ENCODE results near the gene VAPA. TPM values are rescaled to one million over a fixed set of nuclear protein-coding genes. Genes with fewer than 3 reads are reported as not detected.
A peak's percentile ranks its signal among the peaks of the same experiment; 100 is the strongest.

The VAPA gene
- total RNA-seq: 163 TPM
- polyA plus RNA-seq: 100 to 1,000 TPM; 253 to 286 (median 269) TPM

DNA sequence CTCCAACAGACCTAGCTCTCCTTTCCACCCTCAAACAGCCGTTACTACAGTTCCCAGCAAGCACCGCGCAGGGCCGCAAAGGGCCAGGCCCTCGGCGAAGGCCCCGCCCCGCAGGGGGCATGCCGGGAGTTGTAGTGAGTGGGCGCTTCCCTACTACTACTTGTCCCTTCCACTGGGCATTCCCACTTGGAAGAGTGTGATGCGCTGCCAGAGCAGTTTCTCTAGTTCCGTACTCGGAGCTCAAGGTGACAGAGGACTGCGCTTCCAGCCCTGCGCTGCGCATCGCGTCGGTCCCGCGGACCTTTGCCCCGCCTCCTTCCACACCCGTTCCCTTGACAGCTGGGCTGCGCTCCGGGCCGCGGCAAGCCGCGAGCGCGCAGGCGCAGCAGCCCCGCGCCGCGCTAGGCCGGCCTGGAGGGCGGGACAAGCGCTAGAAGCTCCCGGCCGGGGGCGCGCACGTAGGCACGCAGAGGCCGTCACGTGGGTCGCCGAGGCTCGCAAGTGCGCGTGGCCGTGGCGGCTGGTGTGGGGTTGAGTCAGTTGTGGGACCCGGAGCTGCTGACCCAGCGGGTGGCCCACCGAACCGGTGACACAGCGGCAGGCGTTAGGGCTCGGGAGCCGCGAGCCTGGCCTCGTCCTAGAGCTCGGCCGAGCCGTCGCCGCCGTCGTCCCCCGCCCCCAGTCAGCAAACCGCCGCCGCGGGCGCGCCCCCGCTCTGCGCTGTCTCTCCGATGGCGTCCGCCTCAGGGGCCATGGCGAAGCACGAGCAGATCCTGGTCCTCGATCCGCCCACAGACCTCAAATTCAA lies at the start of gene VAPA:
VAPA (plus strand) TSS at position 491 of the 808 bp plus-strand sequence; CDS start at position 732, 241 bp downstream.
- H3K4me3 ChIP-seq (ENCODE audit: low read depth, low read length): peak within 1 kb of the TSS; percentile 88
- H3K9me3 ChIP-seq (ENCODE audit: control insufficient read depth in 2 of 2, low read length in 2 of 2): no peaks in the 10 kb centered on the region
- Mint-ChIP-seq H3K27me3 (peaks cover 11% of the 10 kb centered on the region), H3K36me3 (no peaks in the 10 kb centered on the region), H3K4me1 (peaks cover 22 to 31% (median 27%) of the 10 kb centered on the region in 4 donors), H3K4me3 (peak within 1 kb of the TSS; percentile 93 to 99 (median 96)), H3K27ac (peak within 1 kb of the TSS; percentile 93 to 97 (median 93)), H3K9me3 (peaks cover 0 to 1% (median 0%) of the 10 kb centered on the region in 7 donors)
- H3K36me3 ChIP-seq (ENCODE audit: control insufficient read depth, insufficient read depth, low read length): no peaks in the 10 kb centered on the region
- DNase-seq (peak; percentile 89 to 98 (median 97)), ATAC-seq (ENCODE audit: low read depth in 2 of 2) (peak; percentile 85 to 87)
- H3K4me1 ChIP-seq (ENCODE audit: control insufficient read depth, insufficient read depth, low read length, poor library complexity, severe bottlenecking): peaks cover 43% of the 10 kb centered on the region
- H3K27ac ChIP-seq (ENCODE audit: insufficient read depth, low read length, poor library complexity, severe bottlenecking): peak within 1 kb of the TSS; percentile 94
- peaks cover 9% of the 10 kb centered on the region for H3K27me3 ChIP-seq (ENCODE audit: control insufficient read depth, insufficient read depth, low read length)

GRCh38 chr18:9865764-9866490 lies 47.9 kb upstream of the VAPA start:
- peaks cover 0 to 21% (median 8%) of the 10 kb centered on the region in 7 donors for H3K9me3 Mint-ChIP-seq
- H3K36me3 Mint-ChIP-seq: no peaks in the 10 kb centered on the region
- no peak overlapping the region for H3K27ac Mint-ChIP-seq
- Histone ChIP-seq H3K36me3 (ENCODE audit: control insufficient read depth, insufficient read depth, low read length) (no peaks in the 10 kb centered on the region), H3K4me1 (ENCODE audit: control insufficient read depth, insufficient read depth, low read length, poor library complexity, severe bottlenecking) (no peaks in the 10 kb centered on the region), H3K9me3 (ENCODE audit: control insufficient read depth in 2 of 2, low read length in 2 of 2) (peaks cover 5 to 13% of the 10 kb centered on the region in 2 experiments), H3K27me3 (ENCODE audit: control insufficient read depth, insufficient read depth, low read length) (no peaks in the 10 kb centered on the region), H3K27ac (ENCODE audit: insufficient read depth, low read length, poor library complexity, severe bottlenecking) (no peak overlapping the region), H3K4me3 (ENCODE audit: low read depth, low read length) (no peak overlapping the region)
- H3K4me1 Mint-ChIP-seq: peaks cover 0 to 4% (median 0%) of the 10 kb centered on the region in 4 donors
- ATAC-seq (ENCODE audit: low read depth in 2 of 2) (no peak), DNase-seq (no peak)
- H3K27me3 Mint-ChIP-seq: peaks cover 7% of the 10 kb centered on the region
- H3K4me3 Mint-ChIP-seq: no peak overlapping the region

DNA sequence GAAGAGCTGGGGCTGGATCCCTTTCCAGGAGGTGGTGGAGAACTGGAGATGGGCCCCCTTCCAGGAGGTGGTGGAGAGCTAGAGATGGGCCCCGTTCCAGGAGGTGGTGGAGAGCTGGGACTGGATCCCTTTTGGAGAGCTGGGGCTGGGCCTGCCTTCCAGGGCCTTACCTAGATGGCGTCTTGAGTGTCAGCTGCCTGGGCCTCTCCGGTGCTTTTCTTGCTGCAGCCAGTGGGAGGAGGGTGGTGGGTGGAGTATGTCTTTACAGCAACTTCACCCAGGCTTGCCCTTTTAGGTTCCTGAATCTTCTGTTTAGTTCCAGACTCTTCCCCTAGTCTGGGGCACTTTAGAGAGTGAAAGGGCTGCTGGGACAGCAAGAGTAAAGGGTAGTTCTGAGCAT lies 47.2 kb upstream of the VAPA start:
- peaks cover 5 to 13% of the 10 kb centered on the region in 2 experiments for H3K9me3 ChIP-seq (ENCODE audit: control insufficient read depth in 2 of 2, low read length in 2 of 2)
- ATAC-seq (ENCODE audit: low read depth in 2 of 2) (no peak), DNase-seq (no peak)
- H3K4me1 ChIP-seq (ENCODE audit: control insufficient read depth, insufficient read depth, low read length, poor library complexity, severe bottlenecking): no peaks in the 10 kb centered on the region
- no peak overlapping the region for H3K4me3 ChIP-seq (ENCODE audit: low read depth, low read length)
- H3K27ac Mint-ChIP-seq: no peak overlapping the region
- H3K4me1 Mint-ChIP-seq: peaks cover 0 to 4% (median 0%) of the 10 kb centered on the region in 4 donors
- H3K27ac ChIP-seq (ENCODE audit: insufficient read depth, low read length, poor library complexity, severe bottlenecking): no peak overlapping the region
- H3K9me3 Mint-ChIP-seq: peaks cover 0 to 21% (median 8%) of the 10 kb centered on the region in 7 donors
- no peaks in the 10 kb centered on the region for H3K27me3 ChIP-seq (ENCODE audit: control insufficient read depth, insufficient read depth, low read length)
- no peaks in the 10 kb centered on the region for H3K36me3 Mint-ChIP-seq
- no peak overlapping the region for H3K4me3 Mint-ChIP-seq
- H3K27me3 Mint-ChIP-seq: peaks cover 3% of the 10 kb centered on the region
- H3K36me3 ChIP-seq (ENCODE audit: control insufficient read depth, insufficient read depth, low read length): no peaks in the 10 kb centered on the region

- no peaks in the 10 kb centered on the region for H3K4me1 ChIP-seq (ENCODE audit: control insufficient read depth, insufficient read depth, low read length, poor library complexity, severe bottlenecking)
- Mint-ChIP-seq H3K4me3 (no peak overlapping the region), H3K4me1 (peaks cover 0 to 4% (median 0%) of the 10 kb centered on the region in 4 donors), H3K27ac (no peak overlapping the region), H3K27me3 (no peaks in the 10 kb centered on the region), H3K9me3 (peaks cover 0 to 21% (median 8%) of the 10 kb centered on the region in 7 donors), H3K36me3 (no peaks in the 10 kb centered on the region)
- no peak for ATAC-seq (ENCODE audit: low read depth in 2 of 2)
- no peak overlapping the region for H3K4me3 ChIP-seq (ENCODE audit: low read depth, low read length)
- no peak for DNase-seq
- no peaks in the 10 kb centered on the region for H3K36me3 ChIP-seq (ENCODE audit: control insufficient read depth, insufficient read depth, low read length)
- no peaks in the 10 kb centered on the region for H3K27me3 ChIP-seq (ENCODE audit: control insufficient read depth, insufficient read depth, low read length)
- H3K9me3 ChIP-seq (ENCODE audit: control insufficient read depth in 2 of 2, low read length in 2 of 2): peaks cover 5 to 13% of the 10 kb centered on the region in 2 experiments
- H3K27ac ChIP-seq (ENCODE audit: insufficient read depth, low read length, poor library complexity, severe bottlenecking): no peak overlapping the region
These were observed 46.7 kb upstream of the VAPA start for GRCh38 chr18:9867071-9867594.

DNA sequence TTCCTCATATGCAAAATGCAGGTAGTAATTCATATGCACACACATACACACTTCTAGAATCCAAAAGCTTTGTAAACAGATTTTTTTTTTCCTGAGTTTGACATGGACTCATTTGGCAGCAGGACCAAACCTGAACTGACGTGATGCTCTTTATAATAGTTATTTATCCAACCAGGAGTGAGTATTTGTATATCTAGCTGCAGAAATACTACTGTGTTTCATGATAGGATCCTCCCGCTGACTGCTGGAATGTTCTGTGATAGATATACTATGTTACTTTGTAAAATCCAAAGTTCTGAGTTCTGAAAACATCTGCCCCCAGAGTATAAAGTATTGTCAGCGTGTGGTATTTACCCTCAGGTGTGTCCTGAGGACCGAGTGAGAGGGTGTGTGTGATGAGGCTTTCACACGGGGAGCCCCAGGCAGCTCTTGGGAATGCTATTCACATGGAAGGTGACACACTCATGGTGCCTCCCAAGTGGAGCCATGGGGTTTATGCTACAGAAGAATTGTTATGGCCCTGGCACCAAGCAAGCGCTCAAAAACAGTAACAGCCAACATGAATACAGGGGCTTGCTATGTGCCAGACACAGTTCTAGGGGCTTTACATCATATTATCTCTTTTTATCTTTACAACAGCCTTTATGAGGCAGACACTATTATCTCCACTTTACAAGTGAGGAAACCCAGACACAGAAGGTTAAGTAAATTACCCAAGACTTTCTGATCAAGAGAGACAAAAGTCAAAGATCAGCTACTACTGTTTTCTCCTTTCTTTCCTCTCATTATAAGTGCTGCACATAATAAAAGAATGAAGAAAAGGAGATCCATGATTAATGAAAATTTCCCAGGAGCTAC lies 44.7 kb upstream of the VAPA start:
- Histone ChIP-seq H3K36me3 (ENCODE audit: control insufficient read depth, insufficient read depth, low read length) (no peaks in the 10 kb centered on the region), H3K27me3 (ENCODE audit: control insufficient read depth, insufficient read depth, low read length) (no peaks in the 10 kb centered on the region), H3K4me1 (ENCODE audit: control insufficient read depth, insufficient read depth, low read length, poor library complexity, severe bottlenecking) (no peaks in the 10 kb centered on the region), H3K9me3 (ENCODE audit: control insufficient read depth in 2 of 2, low read length in 2 of 2) (peaks cover 5 to 13% of the 10 kb centered on the region in 2 experiments), H3K27ac (ENCODE audit: insufficient read depth, low read length, poor library complexity, severe bottlenecking) (no peak overlapping the region), H3K4me3 (ENCODE audit: low read depth, low read length) (no peak overlapping the region)
- Mint-ChIP-seq H3K4me3 (no peak overlapping the region), H3K9me3 (peaks cover 0 to 21% (median 7%) of the 10 kb centered on the region in 7 donors), H3K4me1 (peaks cover 0 to 4% (median 0%) of the 10 kb centered on the region in 4 donors), H3K27me3 (no peaks in the 10 kb centered on the region), H3K27ac (peak overlapping the region in 1 of 3 donors; percentile 93), H3K36me3 (no peaks in the 10 kb centered on the region)
- no peak for ATAC-seq (ENCODE audit: low read depth in 2 of 2)
- DNase-seq: no peak

DNA sequence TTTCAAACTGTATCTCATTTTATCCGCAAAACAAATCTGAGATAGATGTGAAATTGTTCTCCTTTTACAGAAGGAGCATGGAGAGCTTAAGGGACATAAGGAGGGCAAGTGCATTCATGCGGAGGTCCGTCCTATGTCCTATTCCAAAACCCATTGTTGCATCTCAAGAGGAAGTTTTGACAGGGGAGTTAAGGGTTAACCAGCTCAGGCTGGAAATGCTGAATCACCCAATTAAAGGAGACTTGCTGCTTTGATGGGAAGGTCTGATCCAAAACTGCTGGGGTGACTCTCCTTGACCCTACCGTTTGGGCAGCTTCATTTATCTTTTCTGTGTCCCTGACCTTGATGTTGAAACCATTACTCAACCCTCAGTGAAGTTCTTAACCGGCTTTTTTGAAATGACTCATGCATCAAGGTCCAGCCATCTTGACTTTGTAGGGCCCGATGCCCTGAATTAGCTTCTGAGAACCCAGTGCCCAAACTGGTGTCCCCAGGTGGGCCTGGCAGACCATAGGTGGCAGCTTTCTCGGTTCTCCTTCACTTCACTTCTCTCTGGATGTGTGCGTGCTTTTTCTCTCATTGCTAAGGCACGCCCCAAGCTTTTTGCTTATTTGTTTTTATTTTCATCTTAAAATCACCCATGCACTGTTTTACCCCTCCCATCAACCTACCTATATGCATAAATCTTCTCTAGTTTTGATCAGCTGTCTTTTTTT lies 43.9 kb upstream of the VAPA start:
- H3K36me3 Mint-ChIP-seq: no peaks in the 10 kb centered on the region
- no peak for ATAC-seq (ENCODE audit: low read depth in 2 of 2)
- no peaks in the 10 kb centered on the region for H3K27me3 ChIP-seq (ENCODE audit: control insufficient read depth, insufficient read depth, low read length)
- peaks cover 4% of the 10 kb centered on the region for H3K27me3 Mint-ChIP-seq
- no peak overlapping the region for H3K4me3 ChIP-seq (ENCODE audit: low read depth, low read length)
- H3K4me1 Mint-ChIP-seq: peaks cover 0 to 4% (median 0%) of the 10 kb centered on the region in 4 donors
- peaks cover 5 to 13% of the 10 kb centered on the region in 2 experiments for H3K9me3 ChIP-seq (ENCODE audit: control insufficient read depth in 2 of 2, low read length in 2 of 2)
- H3K4me1 ChIP-seq (ENCODE audit: control insufficient read depth, insufficient read depth, low read length, poor library complexity, severe bottlenecking): no peaks in the 10 kb centered on the region
- no peak overlapping the region for H3K4me3 Mint-ChIP-seq
- H3K36me3 ChIP-seq (ENCODE audit: control insufficient read depth, insufficient read depth, low read length): no peaks in the 10 kb centered on the region
- peaks cover 0 to 19% (median 5%) of the 10 kb centered on the region in 7 donors for H3K9me3 Mint-ChIP-seq
- H3K27ac ChIP-seq (ENCODE audit: insufficient read depth, low read length, poor library complexity, severe bottlenecking): no peak overlapping the region
- H3K27ac Mint-ChIP-seq: no peak overlapping the region
- no peak for DNase-seq

Measured in CD4-positive, CD25-positive, alpha-beta regulatory T cell (primary cell).